H1 (cell line): ENCODE data around the gene GSE1. TPM values are rescaled to one million over a fixed set of nuclear protein-coding genes. Genes with fewer than 3 reads are reported as not detected.

Experiments used
- CHD1 ChIP-seq: IDR thresholded peaks from 2 replicates; pipeline ENCODE4 v1.6.1; 2012; ENCODE audit warnings: low read depth, low read length, improper control_type of control experiment
- POU5F1 ChIP-seq: IDR thresholded peaks from 2 replicates; pipeline ENCODE4 v1.6.1; 2011; ENCODE audit warnings: low read depth, mild to moderate bottlenecking, low read length, moderate library complexity
- SIRT6 ChIP-seq: IDR thresholded peaks from one replicate; pipeline ENCODE4 v1.7.1; 2012; ENCODE audit warnings: low read length, inconsistent platforms
- TBP ChIP-seq: IDR thresholded peaks from 2 replicates; pipeline ENCODE4 v1.6.1; 2011; ENCODE audit warnings: low read depth, low read length, improper control_type of control experiment
- ZNF274 ChIP-seq: IDR thresholded peaks from 2 replicates; pipeline ENCODE4 v1.7.0; 2012; ENCODE audit warnings: low read length, borderline replicate concordance; ENCODE audit errors: extremely low read depth
- polyA plus RNA-seq, 7 experiments: library from polyadenylated mRNA; depleted of rRNA in 3 of 7; stranded (reverse) in 5 of 7; unstranded in 2 of 7; fragments of >200 nt in 5 of 7; fragments of 200-250 nt in 2 of 7; gene quantifications; 1 replicate in 5 of 7; 2 replicates in 1 of 7; 4 replicates in 1 of 7; pipeline versions ENCODE4 v1.2.1 to v1.2.3, GENCODE V29; 2011 to 2013; ENCODE audit warnings: missing spikeins in 2 of 7, mixed read lengths in 2 of 7
- total RNA-seq: library from RNA; stranded (reverse); fragmentation: NEBNext Ultra II Directional; extraction: Animal tissue kit (Norgen Biotek cat#: 25700); gene quantifications from 2 replicates; pipeline ENCODE4 v1.2.1, GENCODE V29; 2021
- TF ChIP-seq, protein P1 (sequence below): IDR thresholded peaks from 2 replicates; pipeline ENCODE4 v1.6.1; 2011; ENCODE audit warnings: low read length, improper control_type of control experiment

The GSE1 gene
- total and polyA plus RNA-seq, 2 of the 8 experiments (the other 6 are each of a cell fraction or from before 2014, with no cell fraction given): 26.0 to 65.6 TPM

DNA sequence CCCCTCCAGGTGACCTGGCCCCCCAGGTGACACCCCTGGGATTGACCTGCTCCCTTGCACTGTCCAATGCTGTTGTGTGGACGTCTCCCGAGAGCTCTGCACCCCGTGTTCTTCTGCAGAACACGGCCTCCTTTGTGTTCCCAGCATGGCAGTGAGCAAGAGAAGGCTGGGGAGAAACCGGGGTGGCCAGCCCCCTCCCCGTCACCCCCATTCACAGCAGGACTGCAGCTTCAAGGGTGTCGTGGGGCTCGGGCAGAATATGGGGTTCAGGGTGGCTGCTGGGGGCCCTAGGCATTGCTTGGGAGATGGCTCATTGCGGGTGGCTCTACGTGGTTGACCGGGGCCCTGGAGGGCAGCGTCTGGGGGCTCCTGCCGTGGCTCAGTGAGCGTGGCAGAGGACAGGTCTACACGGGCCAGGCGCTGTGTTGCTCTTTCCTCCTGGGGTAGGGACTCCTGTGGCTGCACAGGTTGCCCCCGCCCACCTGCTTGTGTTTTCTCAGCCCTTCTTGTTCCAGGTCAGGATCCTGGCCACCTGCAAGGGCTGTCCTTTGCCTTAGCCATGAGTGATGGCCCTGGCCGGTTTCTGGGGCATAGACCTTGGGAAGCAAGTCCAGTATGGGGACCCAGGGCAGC is 12.5 kb downstream of the GSE1 start (continued):
- TF ChIP-seq TBP: no peak
- no peak for TF ChIP-seq SIRT6
- no peak for TF ChIP-seq ZNF274
- no peak for TF ChIP-seq CHD1
- TF ChIP-seq, protein P1, sequence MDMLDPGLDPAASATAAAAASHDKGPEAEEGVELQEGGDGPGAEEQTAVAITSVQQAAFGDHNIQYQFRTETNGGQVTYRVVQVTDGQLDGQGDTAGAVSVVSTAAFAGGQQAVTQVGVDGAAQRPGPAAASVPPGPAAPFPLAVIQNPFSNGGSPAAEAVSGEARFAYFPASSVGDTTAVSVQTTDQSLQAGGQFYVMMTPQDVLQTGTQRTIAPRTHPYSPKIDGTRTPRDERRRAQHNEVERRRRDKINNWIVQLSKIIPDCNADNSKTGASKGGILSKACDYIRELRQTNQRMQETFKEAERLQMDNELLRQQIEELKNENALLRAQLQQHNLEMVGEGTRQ: no peak
- no peak for TF ChIP-seq POU5F1
